Fibroblast of villous mesenchyme (primary cell): ENCODE measurements around the gene DEPP1. TPM values are rescaled to one million over a fixed set of nuclear protein-coding genes. Genes with fewer than 3 reads are reported as not detected.

Source experiments
- DNase-seq: peaks from one replicate; pipeline ENCODE4 v3.0.0-alpha.2; 2010; ENCODE audit warnings: low read depth
- H3K4me3 ChIP-seq: 2 replicates; pipeline ENCODE4 v1.5.1; 2011; ENCODE audit warnings: low read depth, mild to moderate bottlenecking, low read length
- total RNA-seq: library from RNA; depleted of rRNA; stranded (reverse); fragments of >200 nt; gene quantifications from 2 replicates; pipeline ENCODE4 v1.2.3, GENCODE V29; 2012
- TF ChIP-seq, protein P1 (sequence below): IDR thresholded peaks from 2 replicates; pipeline ENCODE4 v1.5.1; 2012; ENCODE audit warnings: low read depth, mild to moderate bottlenecking, low read length; ENCODE audit not compliant: insufficient read depth

The DEPP1 gene
- total RNA-seq, 1 donor: 29.8 TPM

DNA sequence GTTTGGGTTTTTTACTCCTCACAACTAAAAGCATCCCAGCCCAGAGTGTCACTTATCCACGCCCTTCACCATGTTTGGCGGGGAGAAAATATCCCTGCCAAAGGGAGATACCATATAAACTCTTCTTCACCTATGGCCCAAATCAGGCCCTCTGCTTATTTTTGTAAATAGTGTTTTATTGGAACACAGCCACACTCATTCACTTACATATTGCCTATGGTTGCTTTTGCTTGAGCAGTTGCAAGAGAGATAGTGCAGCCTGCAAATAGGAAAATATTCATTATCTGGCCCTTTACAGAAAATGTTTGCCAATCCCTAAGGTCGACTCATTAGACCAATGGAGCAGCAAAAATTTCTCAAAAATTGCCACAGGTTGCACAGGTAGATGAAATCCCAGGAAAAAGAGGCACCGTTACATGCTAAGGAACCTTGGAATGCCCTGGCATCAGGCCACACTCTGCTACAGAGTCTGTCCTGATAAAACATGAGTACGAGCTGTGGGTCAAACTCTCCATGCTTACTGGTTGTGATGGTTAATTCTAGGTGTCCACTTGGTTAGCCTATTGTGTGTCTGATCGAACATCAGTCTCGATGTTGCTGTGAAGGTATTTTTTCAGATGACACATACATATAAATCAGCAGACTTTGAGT is 26.9 kb downstream of the DEPP1 start:
- DNase-seq: no peak
- TF ChIP-seq, protein P1, sequence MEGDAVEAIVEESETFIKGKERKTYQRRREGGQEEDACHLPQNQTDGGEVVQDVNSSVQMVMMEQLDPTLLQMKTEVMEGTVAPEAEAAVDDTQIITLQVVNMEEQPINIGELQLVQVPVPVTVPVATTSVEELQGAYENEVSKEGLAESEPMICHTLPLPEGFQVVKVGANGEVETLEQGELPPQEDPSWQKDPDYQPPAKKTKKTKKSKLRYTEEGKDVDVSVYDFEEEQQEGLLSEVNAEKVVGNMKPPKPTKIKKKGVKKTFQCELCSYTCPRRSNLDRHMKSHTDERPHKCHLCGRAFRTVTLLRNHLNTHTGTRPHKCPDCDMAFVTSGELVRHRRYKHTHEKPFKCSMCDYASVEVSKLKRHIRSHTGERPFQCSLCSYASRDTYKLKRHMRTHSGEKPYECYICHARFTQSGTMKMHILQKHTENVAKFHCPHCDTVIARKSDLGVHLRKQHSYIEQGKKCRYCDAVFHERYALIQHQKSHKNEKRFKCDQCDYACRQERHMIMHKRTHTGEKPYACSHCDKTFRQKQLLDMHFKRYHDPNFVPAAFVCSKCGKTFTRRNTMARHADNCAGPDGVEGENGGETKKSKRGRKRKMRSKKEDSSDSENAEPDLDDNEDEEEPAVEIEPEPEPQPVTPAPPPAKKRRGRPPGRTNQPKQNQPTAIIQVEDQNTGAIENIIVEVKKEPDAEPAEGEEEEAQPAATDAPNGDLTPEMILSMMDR: no peak
- no peak overlapping the region for H3K4me3 ChIP-seq

DNA sequence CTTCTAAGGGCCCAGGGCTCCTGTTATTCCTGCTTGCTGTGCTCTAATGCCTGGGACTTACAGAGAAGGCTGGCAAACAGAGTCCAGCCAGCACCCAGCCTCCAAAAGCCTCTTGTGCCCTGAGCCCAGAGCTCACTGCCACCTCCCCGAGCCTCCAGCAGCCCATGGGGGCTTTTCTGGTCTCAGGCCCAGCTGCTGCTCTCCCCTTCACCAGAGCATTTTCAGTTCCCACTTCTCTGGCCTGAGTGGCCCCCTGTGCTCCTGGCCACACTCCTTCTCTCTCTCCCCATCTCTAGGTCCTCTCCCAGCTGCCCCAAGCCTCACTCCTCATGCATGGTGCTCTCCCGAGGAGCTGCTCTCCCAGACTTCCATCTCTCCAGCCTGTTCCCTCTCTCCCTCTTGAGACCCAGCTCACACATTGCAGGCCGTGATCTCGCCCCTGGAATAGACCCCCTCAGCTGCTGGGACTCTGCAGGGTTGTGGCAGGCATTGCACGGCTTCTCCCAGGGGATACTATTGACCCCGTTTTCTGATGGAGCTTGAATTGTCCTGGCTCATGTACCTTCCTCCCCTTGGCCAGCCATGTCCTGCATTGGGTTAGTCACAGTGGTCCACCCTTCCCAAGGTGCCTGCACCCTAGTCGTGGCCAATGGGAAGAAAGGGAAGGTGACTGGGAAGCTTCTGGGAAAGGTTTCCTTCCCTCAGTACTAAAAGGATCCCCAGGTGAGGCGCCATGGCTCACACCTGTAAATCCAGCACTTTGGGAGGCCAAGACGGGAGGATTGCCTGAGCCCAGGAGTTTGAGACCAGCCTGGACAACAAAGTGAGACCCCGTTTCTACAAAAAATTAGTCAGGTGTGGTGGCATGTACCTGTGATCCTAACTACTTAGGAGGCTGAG is 28.0 kb downstream of the DEPP1 start:
- H3K4me3 ChIP-seq: no peak overlapping the region
- TF ChIP-seq, protein P1: no peak
- no peak for DNase-seq

DNA sequence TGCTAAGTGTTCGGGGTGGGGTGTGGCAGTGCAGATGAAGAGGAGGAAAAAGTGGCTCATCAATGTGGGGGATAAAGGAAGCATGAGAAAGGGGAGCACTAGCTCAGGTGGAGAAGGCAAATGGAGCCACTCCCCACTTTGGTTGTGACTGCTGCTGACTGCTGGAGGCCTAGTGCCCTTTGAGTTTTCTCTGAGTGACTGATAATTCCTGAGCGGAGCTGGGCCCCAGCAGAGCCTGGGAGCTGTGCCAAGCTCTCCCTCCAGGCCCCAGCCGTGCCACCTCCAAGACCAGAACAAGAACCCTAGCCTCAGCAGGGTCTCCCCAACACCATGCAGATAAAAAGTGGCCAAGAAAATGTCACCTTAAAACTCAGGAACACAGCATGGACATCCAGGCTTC is 28.7 kb downstream of the DEPP1 start:
- H3K4me3 ChIP-seq: no peak overlapping the region
- DNase-seq: no peak
- TF ChIP-seq, protein P1: no peak

DNA sequence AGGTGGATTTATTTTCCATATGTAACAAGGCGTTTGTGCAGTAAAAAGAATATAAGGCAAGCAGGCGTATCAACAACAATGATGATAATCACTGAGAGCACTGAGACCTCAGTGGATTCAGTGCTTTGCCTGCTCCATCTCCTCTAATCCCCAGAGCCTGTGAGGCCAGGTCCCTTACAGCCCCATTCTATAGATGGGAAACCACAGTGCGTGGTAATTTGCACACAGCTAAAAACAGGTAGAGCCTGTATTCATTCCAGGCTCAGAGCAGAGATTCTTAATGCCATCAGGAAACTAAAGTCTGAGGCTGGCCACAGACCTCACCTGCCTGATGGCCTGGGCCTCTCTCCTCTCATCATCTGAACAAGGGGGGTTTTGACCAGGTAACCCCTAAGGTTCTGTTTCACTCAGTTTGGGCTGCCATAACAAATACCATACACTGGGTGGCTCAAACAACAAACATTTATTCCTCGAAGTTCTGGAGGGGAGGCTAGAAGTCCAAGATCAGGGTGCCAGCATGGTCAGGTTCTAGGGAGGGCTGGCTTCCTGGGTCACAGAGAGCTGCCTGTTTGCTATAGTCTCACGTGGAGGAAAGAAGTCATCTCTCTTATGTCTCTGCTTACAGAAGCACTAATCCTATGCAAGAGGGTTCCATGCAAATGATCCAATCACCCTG is 29.3 kb downstream of the DEPP1 start:
- no peak overlapping the region for H3K4me3 ChIP-seq
- TF ChIP-seq, protein P1: peak; percentile 23
- DNase-seq: no peak

DNA sequence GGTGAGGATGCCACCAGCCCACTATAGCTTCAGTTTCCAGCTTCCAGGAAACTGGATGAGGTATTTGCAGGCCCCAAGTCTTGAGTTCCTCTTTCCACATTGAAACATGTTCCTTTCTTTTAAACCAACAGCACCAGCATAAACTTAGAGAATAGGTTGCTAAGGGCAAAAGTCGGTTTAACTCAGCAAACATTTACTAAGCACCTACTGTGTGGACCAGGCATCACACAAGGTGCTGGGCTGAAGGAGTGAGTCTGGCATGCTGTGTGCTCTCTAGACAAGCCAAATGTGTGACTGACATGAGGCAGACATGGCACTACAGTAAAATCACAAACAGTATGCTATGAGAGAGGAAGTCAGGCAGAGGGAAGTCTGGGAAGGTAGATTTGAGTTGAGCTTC is 30.0 kb downstream of the DEPP1 start:
- DNase-seq: no peak
- TF ChIP-seq, protein P1: no peak
- no peak overlapping the region for H3K4me3 ChIP-seq

DNA sequence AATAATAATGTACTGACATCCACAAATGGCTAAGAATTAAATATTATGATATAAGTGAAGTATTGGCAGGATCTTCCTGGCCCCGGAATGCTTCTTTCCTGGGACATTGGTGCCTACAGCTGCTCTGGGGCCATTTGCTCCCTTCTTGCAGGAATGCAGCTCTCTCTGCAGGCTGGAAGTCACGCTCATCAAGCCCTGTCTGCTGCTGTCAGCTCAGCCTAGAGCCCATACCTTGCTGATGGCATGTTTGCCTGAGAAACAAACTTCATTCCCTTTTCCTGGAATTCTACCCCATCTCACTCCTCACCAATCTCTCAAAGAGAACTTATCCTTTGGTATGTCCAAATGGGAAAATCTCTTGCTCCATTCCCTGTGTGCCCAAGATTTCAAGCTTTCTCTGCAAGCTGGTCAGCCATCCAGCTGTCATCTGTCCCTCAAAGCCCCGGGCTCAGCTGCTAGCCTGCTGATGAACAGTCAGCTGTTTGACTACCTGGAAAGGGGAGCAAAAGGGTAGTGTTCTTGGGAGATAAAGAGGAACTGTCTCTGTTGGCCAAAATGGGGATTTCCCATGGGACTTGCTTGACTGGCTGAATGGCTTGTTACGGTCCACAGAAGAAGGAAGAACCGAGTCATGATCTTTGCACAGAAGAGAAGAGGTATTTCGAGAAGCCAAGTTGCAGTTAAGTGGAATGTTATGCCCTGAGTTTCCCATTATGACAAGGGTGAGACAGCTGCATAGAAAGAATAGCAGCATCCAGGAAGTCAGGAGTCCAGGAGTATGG is 31.0 kb downstream of the DEPP1 start:
- DNase-seq: no peak
- no peak overlapping the region for H3K4me3 ChIP-seq
- TF ChIP-seq, protein P1: no peak
